GM19463 (cell line): Measurements from ENCODE around the gene RAB19.
A peak's percentile ranks its signal among the peaks of the same experiment; 100 is the strongest.
"Not testable (repeated sequence)": the region's sequence is repeated elsewhere in the genome, so short reads cannot be mapped to it uniquely, and the experiment has no call there.

Source experiments
- ATAC-seq: cut with Tn5 transposase; IDR thresholded peaks from one replicate; pipeline ENCODE4 v1.9.1; 2021; ENCODE audit warnings: mild to moderate bottlenecking, moderate library complexity; ENCODE audit not compliant: unreplicated experiment

Gene RAB19

GRCh38 chr7:140400381-140400780 lies 3.5 kb upstream of the RAB19 start:
- no peak for ATAC-seq

GRCh38 chr7:140402178-140402835 lies 1.6 kb upstream of the RAB19 start:
- ATAC-seq = no peak

- no peak for ATAC-seq
Measured at GRCh38 chr7:140404565-140405065, 757 bp downstream of the RAB19 start.

GRCh38 chr7:140415361-140415760 lies 11.5 kb downstream of the RAB19 start:
- ATAC-seq = no peak

DNA sequence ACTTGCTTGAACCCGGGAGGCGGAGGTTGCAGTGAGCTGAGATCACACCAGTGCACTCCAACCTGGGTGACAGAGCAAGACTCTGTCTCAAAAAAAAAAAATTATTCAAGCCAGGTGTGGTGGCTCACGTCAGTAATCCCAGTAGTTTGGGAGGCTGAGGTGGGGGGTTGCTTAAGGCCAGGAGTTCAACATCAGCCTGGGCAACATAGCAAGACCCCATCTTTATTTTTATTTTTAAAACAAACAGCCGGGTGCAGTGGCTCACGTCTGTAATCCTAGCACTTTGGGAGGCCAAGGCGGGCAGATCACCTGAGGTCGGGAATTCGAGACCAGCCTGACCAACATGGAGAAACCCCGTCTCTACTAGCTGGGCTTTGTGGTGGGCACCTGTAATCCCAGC lies 12.0 kb downstream of the RAB19 start:
- not testable (repeated sequence) for ATAC-seq

GRCh38 chr7:140416560-140416959 lies 12.7 kb downstream of the RAB19 start:
- no peak for ATAC-seq

DNA sequence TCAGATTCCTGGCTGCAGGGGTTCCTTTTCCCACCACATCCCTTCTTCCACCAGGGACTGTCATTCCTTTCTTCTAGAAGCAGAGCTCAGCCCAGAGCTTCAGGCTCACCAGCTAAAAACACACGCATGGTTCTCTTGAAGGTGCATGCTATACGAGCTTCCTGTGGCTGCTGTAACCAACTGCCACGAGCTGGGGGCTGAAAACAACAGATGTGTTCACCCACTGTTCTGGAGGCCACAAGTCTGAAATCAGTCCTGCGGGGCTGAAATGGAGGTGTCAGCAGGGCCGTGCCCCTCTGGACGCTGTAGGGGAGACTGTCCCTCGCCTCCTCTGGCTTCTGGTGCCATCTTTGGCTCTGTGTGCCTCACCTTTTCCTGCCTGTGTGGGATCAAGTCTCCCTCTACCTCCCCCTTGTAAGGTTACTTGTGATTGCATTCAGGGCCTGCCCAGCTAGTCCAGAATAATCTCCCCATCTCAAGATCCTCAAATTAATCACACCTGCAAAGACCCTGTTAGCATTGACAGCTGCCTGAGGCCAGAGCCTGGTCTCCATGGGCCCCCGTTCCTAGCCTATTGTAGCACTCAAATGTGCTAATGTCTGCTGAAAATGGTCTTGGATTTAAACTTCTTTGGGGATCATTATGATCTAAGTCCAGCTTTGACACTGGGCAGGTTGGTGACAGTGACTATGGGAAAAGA lies 13.7 kb downstream of the RAB19 start:
- ATAC-seq = no peak

DNA sequence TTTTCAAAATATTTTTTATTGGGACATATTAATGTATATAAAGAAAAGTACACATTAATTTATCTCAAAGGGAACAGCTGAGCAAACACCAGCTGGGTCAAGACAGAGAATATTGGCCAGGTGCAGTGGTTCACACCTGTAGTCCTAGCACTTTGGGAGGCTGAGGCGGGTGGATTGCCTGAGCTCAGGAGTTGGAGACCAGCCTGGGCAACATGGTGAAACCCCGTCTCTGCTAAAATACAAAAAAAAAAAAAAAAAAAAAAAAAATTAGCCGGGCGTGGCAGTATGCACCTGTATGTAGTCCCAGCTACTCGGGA lies 14.3 kb downstream of the RAB19 start:
- not testable (repeated sequence) for ATAC-seq

- no peak for ATAC-seq
Measured at GRCh38 chr7:140418653-140419052, 14.8 kb downstream of the RAB19 start.

DNA sequence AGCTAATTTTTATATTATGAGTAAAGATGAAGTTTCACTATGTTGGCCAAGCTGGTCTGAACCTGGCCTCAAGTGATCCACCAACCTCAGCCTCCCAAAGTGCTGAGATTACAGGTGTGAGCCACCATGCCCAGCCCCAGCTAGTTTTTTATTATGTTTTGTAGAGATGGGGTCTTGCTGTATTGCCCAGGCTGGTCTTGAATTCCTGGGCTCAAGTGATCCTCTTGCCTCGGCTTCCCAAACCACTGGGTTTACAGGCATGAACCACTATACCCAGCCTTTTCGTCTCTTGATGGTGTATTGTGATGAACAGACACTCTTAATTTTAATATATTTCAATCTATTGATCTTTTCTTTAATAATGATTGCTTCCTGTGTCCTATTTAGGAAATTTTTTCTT lies 17.7 kb downstream of the RAB19 start:
- no peak for ATAC-seq

GRCh38 chr7:140423501-140423900 lies 19.6 kb downstream of the RAB19 start:
- ATAC-seq = no peak

DNA sequence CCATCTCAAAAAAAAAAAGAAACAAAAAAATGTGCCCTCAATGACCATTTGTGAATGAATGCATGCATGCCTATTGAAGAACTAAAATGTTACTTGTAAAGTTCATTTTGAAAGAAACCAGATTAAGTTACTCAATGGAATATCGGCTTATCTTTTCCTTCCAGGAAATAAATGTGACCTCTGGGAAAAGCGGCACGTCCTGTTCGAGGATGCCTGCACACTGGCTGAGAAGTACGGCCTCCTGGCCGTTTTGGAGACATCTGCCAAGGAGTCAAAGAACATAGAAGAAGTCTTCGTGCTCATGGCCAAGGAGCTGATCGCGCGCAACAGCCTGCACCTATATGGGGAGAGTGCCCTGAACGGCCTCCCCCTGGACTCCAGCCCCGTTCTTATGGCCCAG lies 21.9 kb downstream of the RAB19 start:
- no peak for ATAC-seq

DNA sequence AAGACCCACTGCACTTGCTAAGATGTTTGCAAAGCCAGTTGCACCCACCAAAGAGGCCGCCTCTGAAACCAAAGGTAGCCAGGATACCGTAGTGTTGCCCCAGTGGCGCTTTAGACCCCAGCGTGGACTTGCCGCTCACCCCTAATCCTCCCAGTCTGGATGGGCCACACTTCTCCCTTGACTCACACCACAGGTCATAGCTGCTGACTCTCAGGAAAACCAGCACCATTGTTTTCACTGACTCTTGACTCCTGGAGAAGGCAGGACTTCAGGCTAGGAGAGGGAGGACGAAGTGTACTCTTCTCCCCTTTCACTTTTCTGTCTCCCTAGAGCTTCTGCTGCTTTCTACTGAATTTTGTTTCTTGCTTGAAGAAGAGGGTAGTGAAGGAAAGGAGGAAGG lies 22.3 kb downstream of the RAB19 start:
- no peak for ATAC-seq

GRCh38 chr7:140433396-140433795 lies 29.5 kb downstream of the RAB19 start:
- ATAC-seq = no peak

- ATAC-seq = no peak
Measured at GRCh38 chr7:140435252-140435895, 31.5 kb downstream of the RAB19 start.

DNA sequence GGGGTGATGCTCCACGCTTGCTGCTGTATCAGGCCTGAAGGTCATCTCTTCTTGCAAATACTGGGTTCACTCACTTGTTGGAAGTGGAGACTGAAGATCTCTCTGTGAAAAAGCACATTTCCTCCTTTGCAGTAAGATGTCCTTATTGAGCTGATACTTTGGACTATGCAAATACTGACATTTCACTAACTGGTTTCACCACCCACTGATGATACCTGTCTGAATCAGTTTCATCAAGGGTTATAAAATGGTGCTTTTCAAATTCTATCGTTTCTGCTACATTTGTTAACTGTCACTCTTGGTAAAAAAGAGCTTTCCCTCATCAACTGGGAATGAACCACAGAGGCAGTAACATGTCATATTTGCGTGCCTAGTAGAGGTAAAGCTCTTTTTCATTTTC lies 35.5 kb downstream of the RAB19 start:
- ATAC-seq = peak; percentile 85

DNA sequence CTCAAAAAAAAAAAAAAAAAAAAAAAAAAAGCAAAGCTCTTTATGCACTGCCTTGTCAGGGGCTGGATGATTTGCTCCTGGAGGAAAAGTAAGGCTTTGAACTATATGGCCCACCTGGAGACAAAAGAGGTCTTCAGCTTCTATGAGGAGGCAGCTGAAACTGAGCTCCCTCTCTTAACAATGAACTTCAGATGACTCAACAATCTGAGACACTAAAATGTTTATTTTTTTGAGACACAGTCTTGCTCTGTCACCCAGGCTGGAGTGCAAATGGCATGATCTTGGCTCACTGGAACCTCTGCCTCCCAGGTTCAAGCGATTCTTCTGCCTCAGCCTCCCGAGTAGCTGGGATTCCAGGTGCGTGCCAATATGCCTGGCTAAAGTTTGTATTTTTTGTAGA lies 36.7 kb downstream of the RAB19 start:
- no peak for ATAC-seq

DNA sequence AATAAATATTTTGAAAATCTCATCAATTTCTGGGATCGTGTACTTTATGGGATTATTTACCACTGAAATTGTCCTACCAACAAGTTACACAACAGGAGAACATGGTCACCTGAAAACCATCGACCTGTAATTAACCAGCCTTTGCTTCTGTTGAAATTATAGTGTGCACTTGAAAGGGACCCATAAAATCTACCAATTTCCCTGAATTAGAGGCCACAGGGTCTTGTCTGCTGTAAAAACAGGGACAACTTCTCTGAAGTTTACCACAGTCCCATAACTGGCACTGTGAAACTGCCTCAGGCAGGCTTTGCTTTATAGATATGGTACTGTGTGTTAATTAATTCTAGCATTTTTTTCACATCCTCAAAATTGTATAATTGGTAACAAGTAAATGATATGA lies 37.7 kb downstream of the RAB19 start:
- no peak for ATAC-seq

DNA sequence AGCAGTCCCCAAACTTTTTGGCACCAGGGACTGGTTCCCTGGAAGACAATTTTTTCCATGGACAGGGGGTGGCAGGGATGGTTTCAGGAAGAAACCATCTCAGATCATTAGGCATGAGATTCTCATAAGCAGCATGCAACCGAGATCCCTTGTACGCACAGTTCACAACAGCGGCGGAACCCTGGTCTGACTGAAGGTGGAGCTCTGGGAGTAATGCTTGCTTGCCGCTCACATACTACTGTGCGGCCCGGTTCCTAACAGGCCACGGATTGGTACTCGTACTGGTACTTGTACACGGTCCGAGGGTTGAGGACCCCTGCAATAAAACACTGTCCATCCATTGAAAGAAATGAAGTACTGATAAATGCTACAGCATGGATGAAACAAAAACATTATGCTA lies 42.6 kb downstream of the RAB19 start:
- no peak for ATAC-seq

DNA sequence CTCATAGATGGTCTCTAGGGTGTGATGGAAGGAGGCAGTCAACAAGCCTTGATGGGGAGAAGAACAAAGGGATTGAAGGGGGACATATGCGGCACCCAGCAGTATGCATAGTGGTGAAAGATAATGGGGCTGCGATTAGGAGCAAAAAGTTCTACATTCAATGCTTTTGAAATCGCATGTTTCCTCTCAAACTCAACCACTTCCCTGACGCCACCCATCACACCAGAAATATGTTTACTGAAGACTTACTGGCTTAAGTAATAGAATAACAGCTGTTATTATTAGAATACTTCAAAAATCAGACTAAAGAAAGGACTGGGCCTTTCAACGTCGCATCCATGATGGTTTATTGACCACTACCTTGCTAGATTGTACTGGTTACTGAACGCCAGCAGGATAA lies 44.0 kb downstream of the RAB19 start:
- no peak for ATAC-seq

- no peak for ATAC-seq
Measured at GRCh38 chr7:140448781-140449480, 45.1 kb downstream of the RAB19 start.

DNA sequence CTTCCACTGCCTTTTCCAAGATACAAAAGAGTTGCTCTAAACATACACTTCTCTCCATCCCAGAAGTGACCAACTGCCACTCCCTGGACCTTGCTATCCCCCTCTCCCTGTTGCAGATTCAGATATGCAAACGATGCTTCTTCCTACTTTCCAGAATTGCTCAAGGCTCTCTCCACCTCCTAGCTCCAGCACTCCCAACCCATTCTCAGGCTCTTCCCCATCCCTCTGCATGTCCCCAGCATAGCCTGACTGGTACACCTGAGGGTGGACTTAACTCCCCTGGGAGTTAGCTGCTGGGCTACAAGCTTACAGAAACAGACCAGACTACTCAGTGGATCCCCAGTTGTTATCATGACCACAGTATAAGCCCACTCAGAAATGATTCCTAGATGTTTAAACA lies 47.9 kb downstream of the RAB19 start:
- no peak for ATAC-seq
